B cell (primary cell): ENCODE results near the gene ZFYVE27. TPM values are rescaled to one million over a fixed set of nuclear protein-coding genes. Genes with fewer than 3 reads are reported as not detected.

Experiments used
- ATAC-seq: fragments of 200-7000 bp; cut with Tn5 transposase; one replicate; pipeline ENCODE4 v1.10.0; 2021; ENCODE audit warnings: low read depth, mild to moderate bottlenecking, moderate number of reproducible peaks, moderate library complexity
- CTCF ChIA-PET: fragments of 350-600 bp; sonication (Branson Sonifier 250); formaldehyde crosslinking; loops from one replicate; lab custom pipeline; 2021; ENCODE audit warnings: antibody characterized with exemption, inconsistent platforms; lab: Charles Lee
- POLR2A ChIA-PET: fragments of 350-600 bp; sonication (Branson Sonifier 250); formaldehyde crosslinking; loops from one replicate; lab custom pipeline; 2021; ENCODE audit warnings: antibody characterized with exemption; lab: Charles Lee
- DNase-seq: peaks from one replicate; pipeline ENCODE4 v3.0.0; 2013
- H2AFZ ChIP-seq: 2 replicates; pipeline ENCODE4 v1.6.1; 2012; ENCODE audit warnings: mild to moderate bottlenecking, low read depth, low read length; ENCODE audit not compliant: insufficient read depth, poor library complexity, severe bottlenecking
- H3K27ac ChIP-seq, 2 donors: 1 replicate in 1 of 2; 2 replicates in 1 of 2; pipeline ENCODE4 v1.5.1; 2012 to 2013; ENCODE audit warnings: low read length in 2 of 2, mild to moderate bottlenecking in 2 of 2, moderate library complexity in 1 of 2
- H3K27me3 ChIP-seq, 4 experiments: fragments of 200-600 bp in 1 of 4; sonication (generic) in 1 of 4; replicated peaks in 1 of 4; 1 replicate in 2 of 4; 2 replicates in 2 of 4; pipeline versions ENCODE4 v1.6.1 to v1.7.0; 2013 to 2016; ENCODE audit warnings: low read length in 3 of 4, mild to moderate bottlenecking in 2 of 4, mixed read lengths in 1 of 4, moderate library complexity in 1 of 4; ENCODE audit not compliant: insufficient read depth in 4 of 4, control insufficient read depth in 3 of 4; ENCODE audit errors: control extremely low read depth in 1 of 4
- H3K36me3 ChIP-seq, 2 experiments: replicated peaks in 1 of 2; 1 replicate in 1 of 2; 2 replicates in 1 of 2; pipeline versions ENCODE4 v1.6.1 to v1.7.1; 2013; ENCODE audit warnings: low read length in 1 of 2; ENCODE audit not compliant: insufficient read depth in 2 of 2, control insufficient read depth in 1 of 2; ENCODE audit errors: control extremely low read depth in 1 of 2, extremely low read depth in 1 of 2
- H3K4me1 ChIP-seq, 2 donors: fragments of 200-600 bp in 1 of 2; sonication (generic) in 1 of 2; 1 replicate in 1 of 2; 2 replicates in 1 of 2; pipeline versions ENCODE4 v1.5.1 to v1.6.1; 2013 to 2017; ENCODE audit warnings: low read length in 2 of 2; ENCODE audit not compliant: control insufficient read depth in 2 of 2, insufficient read depth in 2 of 2
- H3K4me2 ChIP-seq: replicated peaks from 2 replicates; pipeline ENCODE3; 2012; ENCODE audit warnings: mild to moderate bottlenecking, low read depth, low read length; ENCODE audit not compliant: poor library complexity, severe bottlenecking
- H3K4me3 ChIP-seq, 5 experiments: fragments of 200-600 bp in 1 of 5; sonication (generic) in 1 of 5; 1 replicate in 3 of 5; 2 replicates in 2 of 5; pipeline versions ENCODE4 v1.5.1 to v1.7.0; 2011 to 2016; ENCODE audit warnings: low read length in 4 of 5, mild to moderate bottlenecking in 4 of 5, low read depth in 2 of 5, control low read depth in 1 of 5, moderate library complexity in 1 of 5; ENCODE audit not compliant: insufficient read depth in 1 of 5; ENCODE audit errors: control extremely low read depth in 1 of 5, extremely low read depth in 1 of 5
- H3K79me2 ChIP-seq: fragments of 200-600 bp; sonication (generic); one replicate; pipeline ENCODE4 v1.6.0; 2016; ENCODE audit warnings: low read length; ENCODE audit not compliant: control insufficient read depth, insufficient read depth
- H3K9ac ChIP-seq: fragments of 200-600 bp; sonication (generic); 2 replicates; pipeline ENCODE4 v1.6.1; 2017; ENCODE audit warnings: mild to moderate bottlenecking, low read length, moderate library complexity
- H3K9me3 ChIP-seq, 3 donors: one replicate each; pipeline versions ENCODE4 v1.6.1 to v1.7.1; 2013; ENCODE audit warnings: low read length in 2 of 3; ENCODE audit not compliant: control insufficient read depth in 2 of 3, insufficient read depth in 1 of 3; ENCODE audit errors: control extremely low read depth in 1 of 3
- H4K20me1 ChIP-seq: 2 replicates; pipeline ENCODE4 v1.6.0; 2012; ENCODE audit warnings: mild to moderate bottlenecking, low read length; ENCODE audit not compliant: insufficient read depth, control insufficient read depth, poor library complexity, severe bottlenecking
- H3K27ac Mint-ChIP-seq: one replicate; pipeline ENCODE4 v1.8.0; 2021; ENCODE audit warnings: mixed read lengths
- H3K27me3 Mint-ChIP-seq: one replicate; pipeline ENCODE4 v1.8.0; 2021; ENCODE audit warnings: mixed read lengths
- H3K4me1 Mint-ChIP-seq: one replicate; pipeline ENCODE4 v1.8.0; 2021; ENCODE audit warnings: mixed read lengths
- H3K4me3 Mint-ChIP-seq: one replicate; pipeline ENCODE4 v1.8.0; 2021; ENCODE audit warnings: mixed read lengths
- H3K9me3 Mint-ChIP-seq: one replicate; pipeline ENCODE4 v1.8.0; 2022; ENCODE audit warnings: mixed read lengths; ENCODE audit not compliant: insufficient read depth
- CTCF ChIP-seq: fragments of 200-600 bp; IDR thresholded peaks from one replicate; pipeline ENCODE4 v1.8.0; 2022; ENCODE audit warnings: antibody characterized with exemption, mild to moderate bottlenecking
- EZH2 ChIP-seq: IDR thresholded peaks from 2 replicates; pipeline ENCODE4 v1.6.1; 2012; ENCODE audit warnings: borderline replicate concordance, low read depth, mild to moderate bottlenecking, moderate library complexity, low read length; ENCODE audit not compliant: insufficient read depth, poor library complexity, severe bottlenecking
- WGBS: methylation state at CpG from one replicate; pipeline ENCODE4 v1.1.5; 2013; ENCODE audit warnings: missing lambda C conversion rate; ENCODE audit not compliant: insufficient coverage; 5-methylcytosine and 5-hydroxymethylcytosine counted together
- intact Hi-C: fragments of 100-400 bp; cut with micrococcal nuclease; formaldehyde crosslinking; loops from one replicate; pipeline ENCODE4 v1.10.0; 2022
- polyA plus RNA-seq: library from polyadenylated mRNA; depleted of rRNA; stranded (reverse); fragments of >200 nt; gene quantifications from 2 replicates; pipeline ENCODE4 v1.2.3, GENCODE V29; 2012
- total RNA-seq, 2 donors: library from RNA; stranded (reverse); fragments of 120-200 nt in 1 of 2; gene quantifications; 1 replicate in 1 of 2; 2 replicates in 1 of 2; pipeline versions ENCODE4 v1.2.3 to v1.2.4, GENCODE V29; 2013 to 2022

Gene ZFYVE27
- total and polyA plus RNA-seq, 2 donors (not counting 1 experiment from before 2014, with no cell fraction given), result 50.4 to 79.7 TPM

DNA sequence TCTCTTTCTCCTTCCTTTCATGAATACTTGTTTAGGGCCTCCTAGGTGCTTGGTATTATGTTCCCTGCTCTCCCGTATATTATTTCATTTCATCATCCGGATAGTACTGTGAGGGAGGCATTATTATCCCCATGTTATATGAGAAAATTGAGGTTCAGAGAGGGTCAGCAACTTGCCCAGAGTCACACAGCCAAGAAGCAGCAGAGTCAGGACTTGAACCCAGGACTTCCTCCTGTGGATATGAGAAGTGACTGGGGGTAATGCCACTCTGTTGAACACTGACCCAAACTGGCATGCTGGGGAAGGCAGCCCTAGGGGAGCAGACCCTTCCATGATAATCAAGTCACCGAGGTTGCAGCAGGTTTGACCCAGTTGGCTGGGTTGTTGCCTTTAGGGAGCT, 43.0 kb downstream of the ZFYVE27 start:
- ATAC-seq (no peak), DNase-seq (no peak)
- no peaks in the 10 kb centered on the region for H3K36me3 ChIP-seq
- TF ChIP-seq EZH2 (no peak), CTCF (no peak)
- Mint-ChIP-seq H3K27ac (no peak overlapping the region), H3K27me3 (no peaks in the 10 kb centered on the region), H3K4me1 (no peaks in the 10 kb centered on the region), H3K4me3 (no peak overlapping the region), H3K9me3 (no peaks in the 10 kb centered on the region)
- H2AFZ ChIP-seq, result no peak overlapping the region
- no peaks in the 10 kb centered on the region for H3K9me3 ChIP-seq
- ChIA-PET CTCF (no interaction called here), POLR2A (no interaction called here)
- no peaks in the 10 kb centered on the region for H3K79me2 ChIP-seq
- no peak overlapping the region for H3K4me3 ChIP-seq
- 100% methylated on average over 1 of the region's 3 CpGs for WGBS
- H3K27me3 ChIP-seq, result peaks cover 0 to 3% (median 0%) of the 10 kb centered on the region in 4 experiments
- no peak overlapping the region for H3K9ac ChIP-seq
- H4K20me1 ChIP-seq, result no peaks in the 10 kb centered on the region
- no peak overlapping the region for H3K27ac ChIP-seq
- intact Hi-C loops, result no loop called here
- no peaks in the 10 kb centered on the region for H3K4me1 ChIP-seq
- no peak overlapping the region for H3K4me2 ChIP-seq

DNA sequence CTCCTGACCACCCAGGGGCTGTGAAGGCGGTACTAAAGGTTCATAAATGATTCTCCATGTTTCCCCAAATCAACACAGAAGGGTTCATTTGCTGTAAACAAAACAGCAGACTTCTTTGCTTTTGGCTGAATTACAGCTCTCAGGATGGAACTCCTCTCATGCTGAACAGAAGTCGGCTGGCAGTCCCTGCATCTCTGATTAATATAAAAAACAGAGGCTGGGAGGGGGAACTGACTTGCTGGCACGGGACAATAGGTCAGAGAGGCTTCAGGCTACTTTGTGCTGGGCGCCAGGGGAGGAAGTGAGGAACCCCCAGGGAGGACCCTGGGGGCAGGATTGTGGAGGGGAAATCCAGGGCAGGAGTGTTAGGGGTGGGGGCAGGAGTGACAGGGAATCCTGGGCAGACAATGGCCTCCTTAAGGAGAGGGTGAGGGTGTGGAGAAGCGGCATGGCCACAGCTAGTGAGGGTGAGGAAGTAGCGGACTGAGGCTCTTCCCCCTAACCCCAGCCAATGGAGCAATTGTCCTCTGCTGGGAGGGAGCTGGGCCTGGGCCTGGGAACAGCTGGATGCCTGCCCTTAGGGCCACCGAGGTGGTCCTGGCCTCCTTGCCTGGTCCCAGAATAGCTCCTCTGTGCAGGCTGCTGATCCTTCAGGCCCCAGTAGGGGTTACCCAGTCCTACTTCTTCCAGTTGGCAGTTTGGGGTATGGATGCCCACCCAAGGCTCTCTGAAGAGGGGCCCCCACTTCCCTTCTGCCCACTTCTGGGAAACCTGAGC, 44.1 kb downstream of the ZFYVE27 start:
- TF ChIP-seq EZH2 (no peak), CTCF (no peak)
- Mint-ChIP-seq H3K4me3 (no peak overlapping the region), H3K27me3 (no peaks in the 10 kb centered on the region), H3K27ac (no peak overlapping the region), H3K9me3 (no peaks in the 10 kb centered on the region), H3K4me1 (no peaks in the 10 kb centered on the region)
- H3K27ac ChIP-seq, result no peak overlapping the region
- ChIA-PET CTCF (no interaction called here), POLR2A (no interaction called here)
- peaks cover 0 to 3% (median 0%) of the 10 kb centered on the region in 4 experiments for H3K27me3 ChIP-seq
- intact Hi-C loops, result no loop called here
- no peak for DNase-seq
- no peaks in the 10 kb centered on the region for H3K36me3 ChIP-seq
- no peak overlapping the region for H3K4me2 ChIP-seq
- no peak for ATAC-seq
- no peaks in the 10 kb centered on the region for H4K20me1 ChIP-seq
- WGBS, result 66% methylated on average over 5 of the region's 7 CpGs
- H3K79me2 ChIP-seq, result no peaks in the 10 kb centered on the region
- no peak overlapping the region for H3K9ac ChIP-seq
- H3K4me1 ChIP-seq, result no peaks in the 10 kb centered on the region
- H3K4me3 ChIP-seq, result no peak overlapping the region
- H2AFZ ChIP-seq, result no peak overlapping the region
- no peaks in the 10 kb centered on the region for H3K9me3 ChIP-seq
